Liver (tissue), 3 donors: Measurements from ENCODE around the gene SHTN1.

Source experiments
- TAF1 ChIP-seq: conservative IDR thresholded peaks from 2 replicates; pipeline ENCODE4 v1.6.1; 2016; ENCODE audit warnings: antibody characterized with exemption, mild to moderate bottlenecking
- YY1 ChIP-seq: IDR thresholded peaks from 2 replicates; pipeline ENCODE4 v1.6.1; 2016; ENCODE audit warnings: antibody characterized with exemption, mild to moderate bottlenecking
- TF ChIP-seq, protein P1 (sequence below): fragments of 150-350 bp; IDR thresholded peaks from 2 replicates; pipeline ENCODE4 v1.5.1; 2017; ENCODE audit warnings: improper control_type of control experiment, low read depth, low read length; ENCODE audit not compliant: missing input control
- donor health status: healthy.
- donor health status: healthy.

DNA sequence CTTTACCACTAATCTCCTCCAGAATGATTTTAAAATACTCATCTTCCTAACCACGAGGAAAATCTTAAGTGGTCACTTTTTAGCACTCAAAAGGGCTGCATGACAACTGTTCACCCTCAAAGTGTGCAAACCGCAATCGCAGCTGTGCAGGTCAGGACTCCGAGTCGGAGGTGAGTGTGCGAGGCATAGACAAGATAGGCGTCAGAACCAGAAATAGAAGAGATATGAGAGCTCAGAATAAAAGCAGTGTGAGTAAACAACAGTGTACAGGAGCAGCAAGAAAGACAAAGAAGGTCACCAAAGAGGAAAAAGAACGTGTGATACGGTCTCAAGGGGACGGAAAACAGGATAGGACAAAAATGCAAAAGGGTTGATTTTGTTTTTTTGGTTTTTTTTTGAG lies 173.2 kb downstream of the SHTN1 start:
- TF ChIP-seq, protein P1, sequence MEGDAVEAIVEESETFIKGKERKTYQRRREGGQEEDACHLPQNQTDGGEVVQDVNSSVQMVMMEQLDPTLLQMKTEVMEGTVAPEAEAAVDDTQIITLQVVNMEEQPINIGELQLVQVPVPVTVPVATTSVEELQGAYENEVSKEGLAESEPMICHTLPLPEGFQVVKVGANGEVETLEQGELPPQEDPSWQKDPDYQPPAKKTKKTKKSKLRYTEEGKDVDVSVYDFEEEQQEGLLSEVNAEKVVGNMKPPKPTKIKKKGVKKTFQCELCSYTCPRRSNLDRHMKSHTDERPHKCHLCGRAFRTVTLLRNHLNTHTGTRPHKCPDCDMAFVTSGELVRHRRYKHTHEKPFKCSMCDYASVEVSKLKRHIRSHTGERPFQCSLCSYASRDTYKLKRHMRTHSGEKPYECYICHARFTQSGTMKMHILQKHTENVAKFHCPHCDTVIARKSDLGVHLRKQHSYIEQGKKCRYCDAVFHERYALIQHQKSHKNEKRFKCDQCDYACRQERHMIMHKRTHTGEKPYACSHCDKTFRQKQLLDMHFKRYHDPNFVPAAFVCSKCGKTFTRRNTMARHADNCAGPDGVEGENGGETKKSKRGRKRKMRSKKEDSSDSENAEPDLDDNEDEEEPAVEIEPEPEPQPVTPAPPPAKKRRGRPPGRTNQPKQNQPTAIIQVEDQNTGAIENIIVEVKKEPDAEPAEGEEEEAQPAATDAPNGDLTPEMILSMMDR, result no peak
- TF ChIP-seq TAF1, result no peak
- TF ChIP-seq YY1, result no peak
